Stomach smooth muscle (tissue), 2 donors: Measurements from ENCODE around the gene GLRX.

Source experiments
- H3K27ac ChIP-seq: one replicate; pipeline ENCODE4 v1.7.0; 2013; ENCODE audit warnings: mild to moderate bottlenecking, low read length, inconsistent platforms
- H3K27me3 ChIP-seq, 2 donors: one replicate each; pipeline ENCODE4 v1.7.0; 2013; ENCODE audit warnings: low read length in 2 of 2; ENCODE audit not compliant: insufficient read depth in 2 of 2, control insufficient read depth in 1 of 2
- H3K36me3 ChIP-seq, 2 donors: one replicate each; pipeline ENCODE4 v1.7.0; 2013; ENCODE audit warnings: low read length in 2 of 2; ENCODE audit not compliant: control insufficient read depth in 2 of 2, insufficient read depth in 2 of 2
- H3K4me1 ChIP-seq: one replicate; pipeline ENCODE4 v1.7.0; 2013; ENCODE audit warnings: low read length; ENCODE audit not compliant: control insufficient read depth, insufficient read depth
- H3K4me3 ChIP-seq, 2 donors: one replicate each; pipeline ENCODE4 v1.7.0; 2013; ENCODE audit warnings: low read length in 2 of 2
- H3K9ac ChIP-seq, 2 donors: one replicate each; pipeline ENCODE4 v1.7.0; 2013; ENCODE audit warnings: low read length in 2 of 2, mild to moderate bottlenecking in 1 of 2
- H3K9me3 ChIP-seq, 2 donors: one replicate each; pipeline ENCODE4 v1.7.0; 2013; ENCODE audit warnings: low read length in 2 of 2; ENCODE audit not compliant: control insufficient read depth in 2 of 2
- donor health status: healthy.
- donor health status: Pancreatic carcinoma.

GLRX gene

DNA sequence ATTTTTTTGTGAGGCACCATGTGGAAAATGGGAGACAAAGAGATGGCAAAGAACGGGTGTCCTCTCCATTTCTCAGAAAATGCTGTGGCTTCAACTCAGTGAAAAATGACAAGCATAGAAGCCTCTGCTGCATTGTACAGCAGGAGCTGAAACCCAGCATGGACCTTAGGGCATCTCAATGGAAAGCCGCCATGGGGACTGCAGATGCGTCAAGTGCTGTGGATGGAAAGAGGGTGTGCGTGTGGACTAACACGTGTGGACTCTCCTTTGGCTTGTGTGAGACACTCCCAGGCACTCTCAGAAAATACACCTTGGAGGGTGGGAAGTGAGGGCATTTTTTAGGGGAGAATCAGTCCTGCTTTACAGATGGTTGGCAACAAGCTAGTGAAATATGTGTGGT lies 2.2 kb upstream of the GLRX start:
- no peaks in the 10 kb centered on the region for H3K27me3 ChIP-seq
- H3K9me3 ChIP-seq, result no peaks in the 10 kb centered on the region
- H3K4me3 ChIP-seq, result no peak overlapping the region
- H3K9ac ChIP-seq, result no peak overlapping the region
- peaks cover 32% of the 10 kb centered on the region for H3K4me1 ChIP-seq
- H3K27ac ChIP-seq, result no peak overlapping the region
- H3K36me3 ChIP-seq, result no peaks in the 10 kb centered on the region

DNA sequence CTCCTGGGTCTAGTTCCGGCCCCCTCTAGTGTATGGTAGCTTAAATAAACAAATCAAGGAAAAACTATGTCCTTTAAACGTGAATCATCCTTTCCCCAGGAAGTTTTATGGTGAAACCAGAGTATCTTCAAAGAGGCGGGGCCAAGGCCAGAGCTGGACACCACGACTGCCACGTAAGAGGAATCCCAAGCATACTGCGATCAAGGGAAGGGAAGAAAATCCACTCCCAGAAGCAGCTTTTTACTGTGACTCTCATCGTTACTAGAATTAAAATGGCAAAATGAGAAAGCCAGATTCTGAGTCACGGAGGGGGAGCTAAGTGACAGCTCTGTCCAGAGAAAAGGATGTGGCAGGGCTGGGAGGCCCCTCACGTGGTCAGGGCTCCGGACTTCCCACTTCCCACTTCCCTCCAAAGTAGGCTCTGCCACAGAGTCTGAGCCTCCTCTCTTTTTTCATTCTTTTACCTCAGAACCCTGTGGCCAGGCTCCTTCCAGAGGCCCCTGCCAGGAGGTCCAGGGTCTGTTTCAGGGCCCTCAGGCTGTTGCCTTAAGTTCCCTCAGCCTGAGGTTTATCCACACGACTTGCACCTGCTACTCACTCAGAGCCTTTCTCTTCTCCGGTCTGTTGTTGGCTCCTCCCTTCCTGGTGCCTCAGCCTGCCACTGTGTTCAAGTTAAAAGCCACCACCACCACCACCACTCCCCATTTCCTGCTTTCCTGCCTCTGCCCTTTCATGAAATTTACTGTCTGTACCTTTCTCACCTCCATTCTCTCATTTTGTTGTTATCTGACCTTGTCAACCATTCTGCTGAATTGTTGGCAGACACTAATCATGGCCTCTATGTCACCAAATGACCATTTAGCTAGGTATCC lies 1.4 kb upstream of the GLRX start:
- H3K4me3 ChIP-seq, result peak overlapping the region; percentile 98 to 99
- H3K27ac ChIP-seq, result peak overlapping the region; percentile 76
- peaks cover 32% of the 10 kb centered on the region for H3K4me1 ChIP-seq
- no peaks in the 10 kb centered on the region for H3K27me3 ChIP-seq
- no peaks in the 10 kb centered on the region for H3K9me3 ChIP-seq
- peak overlapping the region; percentile 83 to 91 for H3K9ac ChIP-seq
- no peaks in the 10 kb centered on the region for H3K36me3 ChIP-seq

DNA sequence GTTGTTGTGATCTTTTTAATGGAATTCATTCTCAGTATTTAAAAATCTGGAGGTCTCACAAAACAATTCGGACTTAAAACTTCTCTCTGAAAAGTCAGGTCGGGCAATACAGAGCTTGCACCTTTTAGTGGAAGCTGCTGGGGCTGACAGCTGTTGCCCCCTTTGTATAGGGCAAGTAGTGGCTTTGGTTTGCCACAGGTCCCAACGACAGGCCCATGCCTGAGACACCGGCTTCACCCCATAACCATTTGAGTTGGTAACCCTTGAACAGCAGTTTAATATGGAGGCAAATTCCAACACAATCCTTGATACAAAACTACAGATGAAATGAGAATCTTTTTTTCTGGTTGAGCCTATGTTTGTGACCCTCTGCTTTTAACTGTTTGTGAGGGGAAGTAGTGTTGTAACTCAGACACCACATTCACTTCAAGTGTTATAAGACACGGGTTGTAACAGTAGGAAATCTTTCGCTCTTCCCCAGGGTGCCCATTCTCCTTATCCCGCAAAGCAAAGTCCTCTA lies 752 bp upstream of the GLRX start:
- Histone ChIP-seq H3K36me3 (no peaks in the 10 kb centered on the region), H3K9me3 (no peaks in the 10 kb centered on the region), H3K27ac (peak overlapping the region; percentile 76), H3K4me3 (peak overlapping the region; percentile 98 to 99), H3K9ac (peak overlapping the region; percentile 83 to 91), H3K27me3 (no peaks in the 10 kb centered on the region), H3K4me1 (peaks cover 36% of the 10 kb centered on the region)

DNA sequence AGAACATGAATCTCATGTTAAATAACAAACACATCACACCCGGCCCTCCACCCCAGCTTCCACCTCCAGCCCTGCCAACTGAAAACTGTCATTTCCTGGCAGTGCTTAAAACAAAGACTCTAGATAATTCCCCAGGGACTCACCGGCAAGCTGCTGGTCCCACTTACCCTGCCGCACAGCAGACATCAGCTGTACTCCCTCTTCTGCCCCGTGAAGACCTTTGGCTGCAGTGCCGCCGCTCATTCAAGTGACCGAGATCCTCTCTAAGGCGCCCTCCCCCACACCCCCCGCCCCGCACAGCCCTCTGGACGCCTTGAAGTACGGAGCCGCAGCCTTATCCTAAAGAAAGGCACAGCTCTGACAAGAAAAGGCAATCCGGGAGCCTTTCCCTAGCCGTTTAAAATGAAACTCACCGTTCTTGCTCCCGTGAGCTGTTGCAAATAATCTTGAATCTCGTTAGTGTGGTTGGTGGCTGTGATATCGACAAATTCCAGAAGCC lies 434 bp downstream of the GLRX start:
- Histone ChIP-seq H3K9me3 (no peaks in the 10 kb centered on the region), H3K9ac (peak overlapping the region; percentile 83 to 91), H3K36me3 (no peaks in the 10 kb centered on the region), H3K27me3 (no peaks in the 10 kb centered on the region), H3K4me3 (peak overlapping the region; percentile 98 to 99), H3K4me1 (peaks cover 41% of the 10 kb centered on the region), H3K27ac (peak overlapping the region; percentile 76)

DNA sequence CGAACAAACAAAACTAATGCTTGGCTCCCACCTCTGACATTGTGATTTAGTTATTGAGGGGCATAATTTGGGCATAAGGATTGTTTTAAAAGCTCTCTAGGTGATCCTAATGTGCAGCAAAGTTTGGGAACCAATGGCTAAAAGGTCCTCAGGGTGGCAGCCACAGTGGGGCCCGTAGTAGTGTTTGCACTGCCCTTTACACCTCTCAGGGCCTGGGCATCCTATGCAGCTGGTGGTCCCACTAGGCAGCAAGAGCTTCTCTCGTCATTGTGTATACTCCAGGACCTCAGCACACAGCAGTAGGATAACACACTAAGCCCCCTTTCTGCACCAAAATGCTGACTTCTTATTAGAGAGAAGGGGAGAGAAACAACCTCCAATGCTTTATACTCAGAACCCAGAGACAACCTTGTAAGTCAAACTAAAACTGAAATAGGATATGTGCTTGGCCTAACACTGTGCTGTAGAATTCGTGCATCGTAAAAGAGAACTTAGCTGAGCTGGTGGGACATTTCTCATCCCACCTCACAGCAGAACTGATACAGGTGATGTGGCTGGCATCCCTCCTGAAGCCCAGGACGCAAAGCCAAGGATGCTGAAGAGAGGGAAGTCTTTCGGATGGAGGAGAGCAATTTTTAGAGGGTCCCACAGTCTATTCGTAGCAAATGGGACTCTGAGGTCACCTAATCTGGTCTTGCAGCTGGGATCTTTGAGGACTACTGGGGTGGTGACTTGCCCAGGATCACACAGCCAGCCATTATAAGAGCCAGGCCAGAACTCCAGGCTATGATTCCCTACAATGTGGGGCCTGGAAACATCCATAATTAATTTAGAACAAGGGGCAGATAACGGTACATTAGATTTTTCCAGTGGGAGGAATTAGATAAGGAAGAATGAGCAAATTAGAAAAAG lies 1.2 kb downstream of the GLRX start:
- Histone ChIP-seq H3K4me1 (peaks cover 41% of the 10 kb centered on the region), H3K27me3 (no peaks in the 10 kb centered on the region), H3K9me3 (no peaks in the 10 kb centered on the region), H3K36me3 (no peaks in the 10 kb centered on the region), H3K27ac (peak overlapping the region; percentile 76), H3K9ac (peak overlapping the region; percentile 69 to 91), H3K4me3 (peak overlapping the region; percentile 98 to 99)

DNA sequence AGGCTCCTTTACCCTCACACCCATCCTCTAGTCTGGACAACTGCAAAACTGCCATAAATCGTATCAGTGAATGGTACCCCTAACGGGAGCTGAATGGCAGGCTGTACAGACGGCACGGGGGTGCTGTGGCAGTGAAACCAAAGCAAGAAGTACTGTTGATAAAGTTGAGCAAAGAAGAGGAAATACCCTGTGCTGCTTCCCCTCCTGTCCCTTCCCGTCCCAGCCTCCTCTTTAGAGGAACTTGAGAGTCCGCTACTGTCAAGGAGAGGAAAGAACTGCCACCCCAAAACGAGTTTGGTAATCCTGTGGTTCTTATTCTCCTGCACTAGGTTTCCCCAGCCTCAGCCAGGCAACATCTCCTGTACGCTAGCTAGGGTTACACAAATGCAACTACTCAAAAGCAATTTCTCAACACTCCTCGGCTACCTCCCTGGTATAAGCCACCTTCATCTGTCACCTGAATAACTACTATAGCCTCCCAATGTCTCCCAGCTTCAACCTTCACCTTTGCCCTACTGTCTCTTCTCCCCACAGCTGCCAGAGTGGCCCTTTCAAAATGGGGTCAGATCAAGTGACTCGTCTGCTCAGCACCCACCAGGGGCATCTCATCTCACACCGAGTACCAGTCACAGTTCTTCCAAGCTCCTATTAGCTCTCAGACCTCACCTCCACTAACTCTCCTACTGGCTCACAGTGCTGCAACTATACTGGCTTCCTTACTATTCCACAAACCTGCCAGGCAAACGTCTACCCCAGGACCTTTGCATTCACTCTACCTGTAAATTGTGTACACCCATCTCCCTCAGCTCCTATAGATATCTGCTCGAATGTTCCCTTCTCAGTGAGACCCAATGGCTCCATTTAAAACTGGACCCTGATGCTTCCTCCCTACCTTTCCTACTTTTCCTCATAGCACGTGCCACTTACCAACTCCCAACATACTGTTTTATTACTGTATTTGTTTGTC lies 4.1 kb downstream of the GLRX start:
- Histone ChIP-seq H3K4me1 (peaks cover 32% of the 10 kb centered on the region), H3K27ac (no peak overlapping the region), H3K27me3 (no peaks in the 10 kb centered on the region), H3K9ac (no peak overlapping the region), H3K4me3 (peak overlapping the region in 1 of 2 donors; percentile 29), H3K9me3 (no peaks in the 10 kb centered on the region), H3K36me3 (peaks cover 3 to 6% of the 10 kb centered on the region in 2 donors)

DNA sequence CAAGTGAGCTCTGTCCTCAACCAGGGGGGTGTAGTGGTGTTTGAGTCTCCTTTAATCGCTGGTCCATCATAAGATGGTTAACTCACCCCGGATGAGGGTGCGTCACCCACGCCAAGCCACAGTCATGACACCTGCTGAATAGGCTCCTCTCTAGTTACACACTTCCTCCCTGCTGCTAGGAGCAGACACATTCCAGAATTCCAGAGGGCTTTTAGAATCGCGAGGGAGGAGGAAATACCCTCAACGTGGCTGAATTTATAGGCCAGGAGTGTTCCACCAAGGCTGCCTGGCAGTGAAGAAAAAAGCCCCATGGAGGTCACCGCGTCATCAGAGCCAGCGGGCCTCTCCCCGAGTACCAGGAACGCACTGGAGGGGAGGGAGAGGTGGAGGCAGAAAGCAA lies 5.1 kb downstream of the GLRX start:
- H3K4me3 ChIP-seq, result no peak overlapping the region
- no peak overlapping the region for H3K27ac ChIP-seq
- no peaks in the 10 kb centered on the region for H3K27me3 ChIP-seq
- H3K9me3 ChIP-seq, result no peaks in the 10 kb centered on the region
- no peak overlapping the region for H3K9ac ChIP-seq
- peaks cover 3 to 6% of the 10 kb centered on the region in 2 donors for H3K36me3 ChIP-seq
- peaks cover 25% of the 10 kb centered on the region for H3K4me1 ChIP-seq

DNA sequence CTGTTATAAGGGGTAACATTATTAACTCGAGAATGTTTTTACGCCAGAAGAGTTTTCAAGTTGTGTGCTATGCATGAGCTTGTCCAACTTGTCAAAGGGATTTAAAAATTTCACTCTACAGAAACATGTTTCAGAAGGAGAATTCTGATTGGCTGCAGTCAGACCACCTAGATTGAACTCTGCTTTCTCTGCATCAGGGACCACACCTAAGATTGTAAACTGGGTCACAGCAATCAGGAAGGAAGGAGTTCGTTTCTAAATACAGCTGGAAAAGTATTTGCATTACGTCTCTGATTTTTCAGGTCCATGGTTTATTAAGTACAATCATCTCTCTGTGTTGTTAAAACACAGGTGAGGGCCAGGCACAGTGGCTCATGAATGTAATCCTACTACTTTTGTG lies 5.8 kb downstream of the GLRX start:
- H3K4me3 ChIP-seq, result no peak overlapping the region
- no peak overlapping the region for H3K9ac ChIP-seq
- no peak overlapping the region for H3K27ac ChIP-seq
- peaks cover 3 to 6% of the 10 kb centered on the region in 2 donors for H3K36me3 ChIP-seq
- H3K27me3 ChIP-seq, result no peaks in the 10 kb centered on the region
- H3K9me3 ChIP-seq, result no peaks in the 10 kb centered on the region
- peaks cover 32% of the 10 kb centered on the region for H3K4me1 ChIP-seq

DNA sequence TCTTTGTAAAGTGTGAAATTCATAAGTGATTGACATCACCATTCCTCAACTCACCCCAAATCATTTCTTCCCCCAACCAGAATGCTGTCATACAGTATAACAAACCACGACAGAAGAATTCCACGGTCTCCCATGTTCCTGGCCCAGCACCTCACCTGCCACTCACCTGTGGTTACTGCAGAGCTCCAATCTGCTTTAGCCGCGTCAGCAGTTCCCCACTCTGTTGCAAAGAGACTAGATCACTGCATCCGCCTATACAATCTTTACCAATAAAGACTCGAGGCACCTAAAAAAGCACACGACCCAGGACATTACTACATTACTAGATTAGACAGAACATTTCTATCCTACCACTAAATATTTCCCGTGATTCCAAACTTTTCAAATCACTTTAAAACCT lies 6.2 kb downstream of the GLRX start:
- no peak overlapping the region for H3K4me3 ChIP-seq
- H3K36me3 ChIP-seq, result peaks cover 3 to 6% of the 10 kb centered on the region in 2 donors
- H3K27ac ChIP-seq, result no peak overlapping the region
- H3K27me3 ChIP-seq, result no peaks in the 10 kb centered on the region
- no peak overlapping the region for H3K9ac ChIP-seq
- H3K4me1 ChIP-seq, result peaks cover 27% of the 10 kb centered on the region
- H3K9me3 ChIP-seq, result no peaks in the 10 kb centered on the region
